ENCODE measurements around the gene APOA1. TPM values are rescaled to one million over a fixed set of nuclear protein-coding genes. Genes with fewer than 3 reads are reported as not detected.

APOA1 gene
- total RNA-seq, 1 donor: under 0.01 TPM

DNA sequence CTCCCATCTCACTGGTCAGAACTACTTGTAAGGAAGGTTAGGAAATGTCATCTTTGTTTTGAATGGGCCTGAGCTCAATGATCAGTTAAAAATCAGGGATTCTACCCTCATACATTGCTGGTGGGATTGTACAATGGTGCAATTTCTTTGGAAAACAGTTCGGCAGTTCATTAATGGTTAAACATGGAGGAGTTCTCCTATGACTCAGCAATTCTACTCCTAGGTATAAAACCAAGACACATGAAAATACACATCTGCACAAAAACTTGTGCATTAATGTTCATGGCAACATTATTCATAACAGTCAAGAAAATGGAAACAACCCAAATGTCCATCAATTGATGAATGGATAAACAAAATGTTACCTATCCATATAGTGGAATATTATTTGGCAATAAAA is 40.9 kb downstream of the APOA1 start:
- Histone ChIP-seq H2AFZ (ENCODE audit: low read length) (no peak overlapping the region), H3K27me3 (ENCODE audit: insufficient read depth, low read length) (no peaks in the 10 kb centered on the region), H3K4me1 (ENCODE audit: insufficient read depth, low read length) (peaks cover 27% of the 10 kb centered on the region), H3K27ac (ENCODE audit: low read depth, low read length) (no peak overlapping the region), H3K4me3 (ENCODE audit: insufficient read depth, low read length) (no peak overlapping the region), H3K79me2 (ENCODE audit: insufficient read depth, low read length) (no peaks in the 10 kb centered on the region), H4K20me1 (ENCODE audit: insufficient read depth, low read length) (no peaks in the 10 kb centered on the region), H3K4me2 (ENCODE audit: insufficient read depth, low read length) (no peak overlapping the region), H3K9me3 (ENCODE audit: low read depth, low read length) (no peaks in the 10 kb centered on the region), H3K36me3 (ENCODE audit: insufficient read depth, low read length) (no peaks in the 10 kb centered on the region)
- DNase-seq (ENCODE audit: insufficient read length, low spot score, missing footprints): no peak
- TF ChIP-seq, protein P1, sequence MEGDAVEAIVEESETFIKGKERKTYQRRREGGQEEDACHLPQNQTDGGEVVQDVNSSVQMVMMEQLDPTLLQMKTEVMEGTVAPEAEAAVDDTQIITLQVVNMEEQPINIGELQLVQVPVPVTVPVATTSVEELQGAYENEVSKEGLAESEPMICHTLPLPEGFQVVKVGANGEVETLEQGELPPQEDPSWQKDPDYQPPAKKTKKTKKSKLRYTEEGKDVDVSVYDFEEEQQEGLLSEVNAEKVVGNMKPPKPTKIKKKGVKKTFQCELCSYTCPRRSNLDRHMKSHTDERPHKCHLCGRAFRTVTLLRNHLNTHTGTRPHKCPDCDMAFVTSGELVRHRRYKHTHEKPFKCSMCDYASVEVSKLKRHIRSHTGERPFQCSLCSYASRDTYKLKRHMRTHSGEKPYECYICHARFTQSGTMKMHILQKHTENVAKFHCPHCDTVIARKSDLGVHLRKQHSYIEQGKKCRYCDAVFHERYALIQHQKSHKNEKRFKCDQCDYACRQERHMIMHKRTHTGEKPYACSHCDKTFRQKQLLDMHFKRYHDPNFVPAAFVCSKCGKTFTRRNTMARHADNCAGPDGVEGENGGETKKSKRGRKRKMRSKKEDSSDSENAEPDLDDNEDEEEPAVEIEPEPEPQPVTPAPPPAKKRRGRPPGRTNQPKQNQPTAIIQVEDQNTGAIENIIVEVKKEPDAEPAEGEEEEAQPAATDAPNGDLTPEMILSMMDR (IDR thresholded peaks at IDR 0.05; ENCODE audit: extremely low read depth, low read depth, low read length): no peak

DNA sequence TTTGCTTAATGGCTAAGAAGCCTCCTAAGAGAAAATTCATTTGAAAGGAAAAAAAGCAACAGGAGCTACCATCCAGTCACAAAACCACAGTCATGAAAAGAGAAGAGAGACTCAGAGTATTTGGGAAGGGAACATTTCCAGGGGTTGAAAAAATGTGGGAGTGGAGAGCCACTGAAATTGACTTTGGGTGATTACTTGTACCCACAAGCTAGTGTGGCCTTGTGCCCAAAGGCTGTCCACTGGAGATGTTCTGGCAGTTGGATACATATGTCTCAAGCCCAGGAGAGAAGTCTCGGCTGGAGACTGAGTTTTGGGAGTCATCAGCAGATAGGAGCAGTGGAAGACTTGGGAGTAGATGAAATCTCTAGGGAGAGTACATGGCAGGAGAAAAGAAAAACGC is 42.6 kb downstream of the APOA1 start:
- Histone ChIP-seq H3K4me3 (ENCODE audit: insufficient read depth, low read length) (no peak overlapping the region), H2AFZ (ENCODE audit: low read length) (no peak overlapping the region), H3K36me3 (ENCODE audit: insufficient read depth, low read length) (no peaks in the 10 kb centered on the region), H3K4me2 (ENCODE audit: insufficient read depth, low read length) (no peak overlapping the region), H3K9me3 (ENCODE audit: low read depth, low read length) (no peaks in the 10 kb centered on the region), H3K79me2 (ENCODE audit: insufficient read depth, low read length) (no peaks in the 10 kb centered on the region), H3K27ac (ENCODE audit: low read depth, low read length) (no peak overlapping the region), H3K27me3 (ENCODE audit: insufficient read depth, low read length) (no peaks in the 10 kb centered on the region), H3K4me1 (ENCODE audit: insufficient read depth, low read length) (peaks cover 29% of the 10 kb centered on the region), H4K20me1 (ENCODE audit: insufficient read depth, low read length) (no peaks in the 10 kb centered on the region)
- DNase-seq (ENCODE audit: insufficient read length, low spot score, missing footprints): no peak
- TF ChIP-seq, protein P1 (IDR thresholded peaks at IDR 0.05; ENCODE audit: extremely low read depth, low read depth, low read length): no peak

DNA sequence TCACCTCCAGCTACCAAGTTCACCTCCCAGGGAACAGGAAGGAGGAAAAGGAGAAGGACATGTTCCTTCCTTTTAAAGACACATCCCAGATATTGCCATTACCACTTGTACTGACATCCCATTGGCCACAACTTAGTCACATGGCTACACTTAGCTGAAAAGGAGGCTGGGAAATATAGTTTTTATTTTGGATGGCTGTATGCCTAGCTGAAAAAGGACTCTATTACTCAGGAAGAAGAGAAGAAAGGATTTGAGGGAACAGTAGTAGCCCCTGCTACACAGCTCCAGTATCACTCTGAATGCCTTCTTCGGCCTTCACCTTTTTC is 43.7 kb downstream of the APOA1 start:
- no peaks in the 10 kb centered on the region for H4K20me1 ChIP-seq (ENCODE audit: insufficient read depth, low read length)
- no peaks in the 10 kb centered on the region for H3K36me3 ChIP-seq (ENCODE audit: insufficient read depth, low read length)
- peaks cover 30% of the 10 kb centered on the region for H3K4me1 ChIP-seq (ENCODE audit: insufficient read depth, low read length)
- H3K9me3 ChIP-seq (ENCODE audit: low read depth, low read length): no peaks in the 10 kb centered on the region
- H3K27me3 ChIP-seq (ENCODE audit: insufficient read depth, low read length): no peaks in the 10 kb centered on the region
- TF ChIP-seq, protein P1 (IDR thresholded peaks at IDR 0.05; ENCODE audit: extremely low read depth, low read depth, low read length): no peak
- peak overlapping the region; percentile 32 for H2AFZ ChIP-seq (ENCODE audit: low read length)
- H3K4me3 ChIP-seq (ENCODE audit: insufficient read depth, low read length): no peak overlapping the region
- no peaks in the 10 kb centered on the region for H3K79me2 ChIP-seq (ENCODE audit: insufficient read depth, low read length)
- no peak for DNase-seq (ENCODE audit: insufficient read length, low spot score, missing footprints)
- no peak overlapping the region for H3K27ac ChIP-seq (ENCODE audit: low read depth, low read length)
- no peak overlapping the region for H3K4me2 ChIP-seq (ENCODE audit: insufficient read depth, low read length)

DNA sequence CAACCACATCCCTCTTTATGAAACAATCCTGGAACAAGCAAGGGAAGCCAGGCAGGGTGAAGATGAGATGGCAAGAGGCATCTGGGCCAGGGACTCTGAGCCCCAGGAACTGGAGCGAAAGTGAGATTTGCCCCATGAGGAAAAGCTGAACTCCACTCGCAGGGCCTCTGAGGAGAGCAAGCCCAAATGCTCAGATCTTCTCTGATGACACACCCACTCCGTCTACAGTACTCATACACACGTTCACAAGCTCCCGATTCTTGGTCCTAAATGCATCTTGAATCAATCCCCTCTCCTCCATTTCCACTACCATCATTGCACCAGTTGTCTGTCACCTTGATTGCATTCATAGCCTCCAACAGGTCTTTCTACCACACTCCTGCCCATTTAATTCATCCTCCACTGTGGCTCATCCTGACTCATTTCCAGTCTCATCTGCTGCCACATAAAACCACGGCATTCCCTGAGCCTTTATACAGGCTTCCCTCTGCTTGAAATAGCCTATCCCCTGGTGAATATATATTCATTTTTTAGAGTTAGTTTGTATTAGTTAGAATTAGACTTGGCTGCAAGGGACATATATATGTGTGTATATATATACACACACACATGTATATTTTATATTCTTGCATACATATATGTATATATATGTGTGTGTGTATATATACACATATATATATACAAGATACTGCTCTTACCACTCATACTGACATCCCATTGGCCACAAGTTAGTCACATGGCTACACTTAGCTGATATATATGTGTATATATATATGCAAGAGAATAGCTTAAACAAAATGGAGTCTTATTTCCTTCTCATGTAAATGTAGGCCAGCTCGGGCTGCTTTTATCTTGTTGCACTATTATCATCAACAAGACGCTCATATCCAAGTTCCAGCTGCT is 44.3 kb downstream of the APOA1 start:
- no peak overlapping the region for H3K4me3 ChIP-seq (ENCODE audit: insufficient read depth, low read length)
- H3K27ac ChIP-seq (ENCODE audit: low read depth, low read length): peak overlapping the region; percentile 43
- H3K36me3 ChIP-seq (ENCODE audit: insufficient read depth, low read length): no peaks in the 10 kb centered on the region
- TF ChIP-seq, protein P1 (IDR thresholded peaks at IDR 0.05; ENCODE audit: extremely low read depth, low read depth, low read length): no peak
- peak overlapping the region; percentile 32 for H2AFZ ChIP-seq (ENCODE audit: low read length)
- no peaks in the 10 kb centered on the region for H3K9me3 ChIP-seq (ENCODE audit: low read depth, low read length)
- peak; percentile 95 for DNase-seq (ENCODE audit: insufficient read length, low spot score, missing footprints)
- H4K20me1 ChIP-seq (ENCODE audit: insufficient read depth, low read length): no peaks in the 10 kb centered on the region
- no peaks in the 10 kb centered on the region for H3K79me2 ChIP-seq (ENCODE audit: insufficient read depth, low read length)
- no peaks in the 10 kb centered on the region for H3K27me3 ChIP-seq (ENCODE audit: insufficient read depth, low read length)
- peaks cover 36% of the 10 kb centered on the region for H3K4me1 ChIP-seq (ENCODE audit: insufficient read depth, low read length)
- peak overlapping the region; percentile 9 for H3K4me2 ChIP-seq (ENCODE audit: insufficient read depth, low read length)

Measured in osteoblast (primary cell).